SH-SY5Y (cell line): Measurements from ENCODE around the gene ADRM1.

Experiments used
- GATA2 ChIP-seq: IDR thresholded peaks from 2 replicates; pipeline ENCODE4 v1.6.1; 2011; ENCODE audit warnings: mild to moderate bottlenecking, low read depth, low read length
- GATA3 ChIP-seq: IDR thresholded peaks from 2 replicates; pipeline ENCODE4 v1.6.1; 2011; ENCODE audit warnings: low read depth, mild to moderate bottlenecking, low read length, moderate library complexity

The ADRM1 gene

GRCh38 chr20:62351469-62352401, 48.9 kb downstream of the ADRM1 start:
- TF ChIP-seq GATA3, result no peak
- TF ChIP-seq GATA2, result no peak

DNA sequence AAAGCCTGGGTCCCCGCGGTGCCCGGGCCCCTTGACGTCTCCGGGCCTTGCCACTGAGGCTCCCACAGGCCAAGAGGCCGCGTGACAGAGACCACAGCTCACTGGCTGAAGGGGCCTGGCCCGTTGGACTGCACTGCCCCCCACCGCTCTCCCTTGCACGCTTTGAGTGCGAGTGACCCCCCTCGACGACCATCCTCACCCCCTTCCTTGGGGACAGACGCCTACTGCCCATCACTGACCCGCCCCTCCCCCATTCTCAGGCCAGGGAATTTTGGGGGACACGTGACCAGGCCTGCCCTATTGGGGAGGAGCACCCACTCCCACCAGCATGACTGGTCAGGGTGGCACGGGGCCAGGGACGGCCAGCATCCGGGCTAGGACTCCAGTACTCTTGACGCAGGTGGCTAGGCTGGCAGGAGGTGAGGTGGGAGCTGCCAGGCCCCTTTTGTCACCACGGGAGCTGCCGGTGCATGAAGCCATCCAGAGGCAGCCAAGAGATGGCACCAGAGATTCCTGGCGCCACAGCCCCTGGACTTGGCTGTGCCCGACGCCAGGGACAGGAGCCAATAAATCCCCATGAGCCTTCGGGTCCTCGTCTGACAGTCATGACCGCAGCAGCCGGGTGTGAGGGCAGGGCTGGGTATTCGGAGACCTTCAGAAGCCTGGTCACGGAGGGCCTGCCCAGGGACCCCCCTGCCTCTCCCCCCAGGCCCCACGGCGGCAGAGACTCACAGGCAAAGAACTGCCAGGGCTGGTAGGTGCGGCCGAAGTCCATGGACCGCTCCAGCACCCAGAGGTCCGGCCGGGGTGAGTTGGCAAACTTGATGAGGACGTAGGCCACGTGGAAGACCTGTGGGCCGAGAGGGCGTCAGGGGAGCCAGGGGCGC, 49.8 kb downstream of the ADRM1 start:
- TF ChIP-seq GATA2, result peak; percentile 90
- TF ChIP-seq GATA3, result no peak

DNA sequence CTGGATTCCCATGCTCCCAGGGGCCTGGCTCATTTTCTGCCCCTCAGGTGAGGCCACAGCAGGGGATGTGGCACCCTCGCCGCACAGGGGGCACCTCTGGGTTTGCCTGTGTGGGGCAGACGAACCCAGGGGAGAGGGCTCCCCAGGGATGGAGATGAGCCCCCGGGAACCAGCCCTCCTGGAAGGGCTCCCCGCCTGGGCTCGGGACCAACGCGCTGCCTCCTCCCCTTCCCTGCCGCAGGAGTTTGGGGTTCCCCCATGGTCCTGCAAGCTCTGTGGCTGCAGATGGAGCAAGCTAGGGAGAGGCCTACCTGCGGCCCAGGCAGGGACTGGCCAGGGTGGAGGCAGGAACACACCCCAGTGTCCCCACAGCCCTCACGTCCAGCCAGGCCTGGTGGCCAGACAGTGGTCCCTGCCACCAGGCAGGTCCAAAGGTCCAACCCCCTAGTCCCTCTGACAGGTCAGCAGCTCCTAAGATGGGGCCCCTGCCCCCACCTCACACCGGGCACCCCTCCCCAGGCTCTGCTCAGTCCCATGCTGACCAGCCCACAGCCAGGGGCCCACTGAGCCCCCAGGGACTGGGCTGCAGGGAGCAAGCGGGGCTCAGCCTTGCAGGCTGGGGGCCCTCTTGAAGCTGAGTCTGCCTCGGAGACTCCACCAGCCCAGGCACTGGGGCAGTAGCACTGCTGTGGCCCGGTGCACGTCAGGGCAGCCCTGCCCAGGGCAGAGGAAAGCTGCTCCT, 50.7 kb downstream of the ADRM1 start:
- TF ChIP-seq GATA2 (no peak), GATA3 (no peak)

GRCh38 chr20:62354031-62354808, 51.4 kb downstream of the ADRM1 start:
- TF ChIP-seq GATA2 (no peak), GATA3 (no peak)

GRCh38 chr20:62354811-62355341, 52.1 kb downstream of the ADRM1 start:
- no peak for TF ChIP-seq GATA3

GRCh38 chr20:62355516-62355877, 52.7 kb downstream of the ADRM1 start:
- TF ChIP-seq GATA2 (no peak), GATA3 (no peak)

- no peak for TF ChIP-seq GATA2
- TF ChIP-seq GATA3, result no peak
Observed at GRCh38 chr20:62355878-62356588, 53.2 kb downstream of the ADRM1 start.

DNA sequence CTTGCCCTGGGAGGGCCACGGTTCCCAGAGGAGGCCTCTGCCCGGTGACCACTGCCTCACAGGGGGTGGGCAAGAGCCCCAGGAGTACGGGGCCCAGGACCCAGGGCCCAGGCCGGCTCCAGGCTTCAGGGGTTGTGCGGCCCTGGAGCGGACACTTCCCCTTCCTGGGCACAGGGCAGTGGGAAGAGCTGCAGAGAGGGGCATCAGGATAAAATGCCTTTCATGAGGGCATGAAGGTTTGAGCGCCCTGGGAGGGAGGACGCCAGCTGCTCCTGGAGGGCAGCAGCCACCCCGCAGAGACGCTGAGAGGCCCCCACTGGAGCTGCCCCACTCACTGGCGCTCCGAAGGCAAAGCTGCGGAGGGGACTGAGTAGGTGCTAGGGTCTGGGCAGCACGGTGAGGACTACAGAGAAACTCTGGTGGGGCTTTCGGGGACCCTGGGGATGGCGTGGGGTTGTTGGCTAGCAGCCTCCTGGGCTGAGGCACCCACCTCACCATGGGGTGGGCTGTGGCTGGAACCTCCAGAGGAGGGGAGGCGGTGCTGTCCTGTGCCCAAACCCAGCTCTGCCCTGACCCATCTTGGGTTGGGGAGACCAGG, 53.9 kb downstream of the ADRM1 start:
- TF ChIP-seq GATA2 (no peak), GATA3 (no peak)

GRCh38 chr20:62357187-62357667, 54.4 kb downstream of the ADRM1 start:
- no peak for TF ChIP-seq GATA3
- TF ChIP-seq GATA2, result no peak

DNA sequence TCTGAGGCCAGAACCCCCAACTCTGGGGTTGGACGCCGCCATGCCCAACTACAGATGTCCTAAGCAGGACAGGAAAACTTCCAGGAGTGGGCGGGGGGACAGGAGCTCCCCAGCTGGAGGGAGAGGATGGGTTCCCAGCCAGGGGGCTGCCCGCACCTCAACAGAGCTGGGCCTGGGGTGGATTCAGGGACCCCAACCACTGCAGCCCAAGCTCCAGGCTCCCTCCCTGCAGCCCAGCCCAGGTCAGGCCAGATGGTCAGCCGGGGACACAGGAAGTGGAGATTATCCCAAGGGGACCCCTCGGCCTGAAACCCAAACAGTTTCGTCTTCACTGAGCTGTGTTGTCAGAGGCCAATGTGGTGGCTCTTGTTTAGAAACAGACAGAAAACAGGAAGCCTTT, 54.9 kb downstream of the ADRM1 start:
- TF ChIP-seq GATA3 (no peak), GATA2 (no peak)
